Omental fat pad (tissue), 4 donors: ENCODE data around the gene STOX1. TPM values are rescaled to one million over a fixed set of nuclear protein-coding genes. Genes with fewer than 3 reads are reported as not detected.
"Not testable (repeated sequence)": the region's sequence is repeated elsewhere in the genome, so short reads cannot be mapped to it uniquely, and the experiment has no call there.

ENCODE experiments used
- ATAC-seq: fragments of 150-250 bp; one replicate; pipeline ENCODE4 v1.9.1; 2016; ENCODE audit warnings: mild to moderate bottlenecking, moderate library complexity; ENCODE audit not compliant: low FRiP score
- DNase-seq: peaks from one replicate; pipeline ENCODE4 v3.0.0-alpha.2; 2019; ENCODE audit warnings: low spot score
- CTCF ChIP-seq, 3 donors: fragments of 450-650 bp; IDR thresholded peaks; one replicate each; pipeline ENCODE4 v1.5.1; 2016 to 2017; ENCODE audit warnings: antibody characterized with exemption in 3 of 3, mild to moderate bottlenecking in 3 of 3, moderate library complexity in 2 of 3
- total RNA-seq, 4 donors: library from RNA; depleted of rRNA; stranded (reverse); fragments of >200 nt; gene quantifications; one replicate each; pipeline ENCODE4 v1.1.0, GENCODE V29; 2016

Gene STOX1
- total RNA-seq, 4 donors from 2014 or later = 3.2 to 16.0 (median 5.0) TPM

GRCh38 chr10:68831961-68832455, 4.7 kb downstream of the STOX1 start:
- TF ChIP-seq CTCF (IDR thresholded peaks at IDR 0.05) = no peak
- ATAC-seq (no peak), DNase-seq (no peak)

- DNase-seq = no peak
- no peak for TF ChIP-seq CTCF (IDR thresholded peaks at IDR 0.05)
- no peak for ATAC-seq
These were observed 5.3 kb downstream of the STOX1 start for GRCh38 chr10:68832601-68833000.

GRCh38 chr10:68837626-68838322, 10.4 kb downstream of the STOX1 start:
- DNase-seq (no peak), ATAC-seq (no peak)
- TF ChIP-seq CTCF (IDR thresholded peaks at IDR 0.05) = no peak

- not testable (repeated sequence) for ATAC-seq, DNase-seq
These were observed 13.3 kb downstream of the STOX1 start for GRCh38 chr10:68840650-68841049.

- ATAC-seq = no peak
- DNase-seq = no peak
- TF ChIP-seq CTCF (IDR thresholded peaks at IDR 0.05) = no peak
These were observed 20.9 kb downstream of the STOX1 start for GRCh38 chr10:68848281-68848680.

GRCh38 chr10:68848806-68849205, 21.5 kb downstream of the STOX1 start:
- ATAC-seq = no peak
- no peak for DNase-seq

GRCh38 chr10:68856352-68856751, 29.0 kb downstream of the STOX1 start:
- TF ChIP-seq CTCF (IDR thresholded peaks at IDR 0.05) = no peak
- ATAC-seq = no peak

More at GRCh38 chr10:68848806-68849205, 21.5 kb downstream of the STOX1 start:
- no peak for TF ChIP-seq CTCF (IDR thresholded peaks at IDR 0.05)

More at GRCh38 chr10:68856352-68856751, 29.0 kb downstream of the STOX1 start:
- no peak for DNase-seq
